SU-DHL-6 (cell line): ENCODE measurements around the gene LRRTM4.

Experiments used
- EZH2phosphoT487 ChIP-seq: fragments of 200-600 bp; sonication (generic), shearing (Covaris generic); conservative IDR thresholded peaks from 2 replicates; pipeline ENCODE4 v1.6.1; 2018; ENCODE audit warnings: mild to moderate bottlenecking, antibody characterized with exemption, low read length, moderate library complexity, mixed read lengths
- TF ChIP-seq, protein P1 (sequence below): fragments of 200-600 bp; sonication (generic); IDR thresholded peaks from one replicate; pipeline ENCODE4 v1.5.1; 2017; ENCODE audit warnings: antibody characterized with exemption, mild to moderate bottlenecking, low read length, moderate library complexity; ENCODE audit not compliant: insufficient read depth, poor library complexity, severe bottlenecking

DNA sequence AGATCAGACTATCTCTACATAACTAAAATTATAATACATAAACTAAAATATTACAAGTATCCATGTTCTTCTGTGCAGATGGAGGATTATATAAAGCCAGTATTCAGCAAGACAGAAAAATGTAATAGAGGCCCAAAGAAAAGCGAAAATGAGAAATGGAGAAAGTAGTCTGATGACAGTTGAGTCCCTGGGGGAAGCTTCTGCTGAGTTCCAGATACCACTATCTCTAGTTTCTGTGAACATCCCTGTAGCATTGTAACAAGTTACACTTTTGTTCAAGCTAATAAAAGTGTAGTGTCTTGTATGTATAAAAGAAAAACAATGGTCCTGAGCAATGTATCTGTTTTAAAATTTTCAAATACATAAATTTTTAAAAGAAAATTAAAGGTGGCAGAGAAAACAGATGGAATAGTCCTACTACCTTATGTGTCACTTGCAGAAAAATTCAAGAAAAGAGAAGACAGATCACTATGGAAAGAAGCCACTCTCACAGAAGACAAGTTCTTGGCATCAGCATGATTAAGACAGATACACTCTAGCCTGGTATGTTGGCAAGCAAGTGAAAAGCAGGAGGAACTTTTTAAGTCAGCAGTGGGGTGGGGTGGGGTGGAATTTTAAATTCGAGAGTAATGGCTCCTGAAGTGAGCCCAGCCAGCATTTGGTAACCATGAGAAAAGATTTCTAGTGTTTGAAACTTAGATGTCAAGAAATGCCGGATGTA, 541.9 kb downstream of the LRRTM4 start:
- TF ChIP-seq, protein P1, sequence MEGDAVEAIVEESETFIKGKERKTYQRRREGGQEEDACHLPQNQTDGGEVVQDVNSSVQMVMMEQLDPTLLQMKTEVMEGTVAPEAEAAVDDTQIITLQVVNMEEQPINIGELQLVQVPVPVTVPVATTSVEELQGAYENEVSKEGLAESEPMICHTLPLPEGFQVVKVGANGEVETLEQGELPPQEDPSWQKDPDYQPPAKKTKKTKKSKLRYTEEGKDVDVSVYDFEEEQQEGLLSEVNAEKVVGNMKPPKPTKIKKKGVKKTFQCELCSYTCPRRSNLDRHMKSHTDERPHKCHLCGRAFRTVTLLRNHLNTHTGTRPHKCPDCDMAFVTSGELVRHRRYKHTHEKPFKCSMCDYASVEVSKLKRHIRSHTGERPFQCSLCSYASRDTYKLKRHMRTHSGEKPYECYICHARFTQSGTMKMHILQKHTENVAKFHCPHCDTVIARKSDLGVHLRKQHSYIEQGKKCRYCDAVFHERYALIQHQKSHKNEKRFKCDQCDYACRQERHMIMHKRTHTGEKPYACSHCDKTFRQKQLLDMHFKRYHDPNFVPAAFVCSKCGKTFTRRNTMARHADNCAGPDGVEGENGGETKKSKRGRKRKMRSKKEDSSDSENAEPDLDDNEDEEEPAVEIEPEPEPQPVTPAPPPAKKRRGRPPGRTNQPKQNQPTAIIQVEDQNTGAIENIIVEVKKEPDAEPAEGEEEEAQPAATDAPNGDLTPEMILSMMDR, result no peak
- no peak for TF ChIP-seq EZH2phosphoT487
